Central memory CD8-positive, alpha-beta T cell (primary cell): ENCODE data around the gene CAMTA1.

Source experiments
- ATAC-seq: fragments of 150-1000 bp; cut with Tn5 transposase; replicated peaks from 2 replicates; pipeline ENCODE4 v1.10.0; 2022; ENCODE audit warnings: mild to moderate bottlenecking, moderate FRiP score, moderate number of reproducible peaks; ENCODE audit not compliant: poor library complexity, severe bottlenecking; ENCODE audit errors: extremely low read depth
- DNase-seq, 2 donors: peaks; one replicate each; pipeline ENCODE4 v3.0.0; 2021; ENCODE audit warnings: low spot score in 2 of 2
- H3K27ac Mint-ChIP-seq: one replicate; pipeline ENCODE4 v1.8.0; 2022; ENCODE audit warnings: low read depth, mild to moderate bottlenecking, moderate library complexity, mixed read lengths
- H3K27me3 Mint-ChIP-seq: one replicate; pipeline ENCODE4 v1.8.0; 2022; ENCODE audit warnings: mixed read lengths
- H3K36me3 Mint-ChIP-seq: one replicate; pipeline ENCODE4 v1.8.0; 2022; ENCODE audit warnings: mild to moderate bottlenecking, moderate library complexity, mixed read lengths; ENCODE audit not compliant: insufficient read depth
- H3K4me1 Mint-ChIP-seq: one replicate; pipeline ENCODE4 v1.8.0; 2022; ENCODE audit warnings: mixed read lengths
- H3K4me3 Mint-ChIP-seq: one replicate; pipeline ENCODE4 v1.8.0; 2022; ENCODE audit warnings: mild to moderate bottlenecking, moderate library complexity, mixed read lengths
- H3K9me3 Mint-ChIP-seq: one replicate; pipeline ENCODE4 v1.8.0; 2022; ENCODE audit warnings: mixed read lengths

CAMTA1 gene

GRCh38 chr1:7467476-7468175, 682.4 kb downstream of the CAMTA1 start:
- no peak for ATAC-seq
- H3K27ac Mint-ChIP-seq = no peak overlapping the region
- no peak overlapping the region for H3K4me3 Mint-ChIP-seq
- H3K9me3 Mint-ChIP-seq = no peaks in the 10 kb centered on the region
- peaks cover 38% of the 10 kb centered on the region for H3K27me3 Mint-ChIP-seq
- no peaks in the 10 kb centered on the region for H3K36me3 Mint-ChIP-seq
- no peak for DNase-seq
- no peaks in the 10 kb centered on the region for H3K4me1 Mint-ChIP-seq

GRCh38 chr1:7468248-7468647, 683.0 kb downstream of the CAMTA1 start:
- Mint-ChIP-seq H3K4me3 (no peak overlapping the region), H3K4me1 (no peaks in the 10 kb centered on the region), H3K27ac (no peak overlapping the region), H3K27me3 (peaks cover 38% of the 10 kb centered on the region), H3K36me3 (no peaks in the 10 kb centered on the region), H3K9me3 (no peaks in the 10 kb centered on the region)
- DNase-seq (no peak), ATAC-seq (no peak)

- Mint-ChIP-seq H3K36me3 (no peaks in the 10 kb centered on the region), H3K4me3 (no peak overlapping the region), H3K9me3 (no peaks in the 10 kb centered on the region), H3K27me3 (peaks cover 38% of the 10 kb centered on the region), H3K27ac (no peak overlapping the region), H3K4me1 (no peaks in the 10 kb centered on the region)
- no peak for DNase-seq
- no peak for ATAC-seq
Observed at GRCh38 chr1:7469255-7469938, 684.1 kb downstream of the CAMTA1 start.

GRCh38 chr1:7470904-7471638, 685.8 kb downstream of the CAMTA1 start:
- ATAC-seq (no peak), DNase-seq (no peak)
- Mint-ChIP-seq H3K27ac (no peak overlapping the region), H3K9me3 (no peaks in the 10 kb centered on the region), H3K27me3 (peaks cover 45% of the 10 kb centered on the region), H3K4me3 (no peak overlapping the region), H3K4me1 (no peaks in the 10 kb centered on the region), H3K36me3 (no peaks in the 10 kb centered on the region)

- no peak for ATAC-seq
- no peak for DNase-seq
- Mint-ChIP-seq H3K4me1 (no peaks in the 10 kb centered on the region), H3K9me3 (no peaks in the 10 kb centered on the region), H3K36me3 (no peaks in the 10 kb centered on the region), H3K27ac (no peak overlapping the region), H3K4me3 (no peak overlapping the region), H3K27me3 (peaks cover 45% of the 10 kb centered on the region)
Observed at GRCh38 chr1:7471836-7472235, 686.6 kb downstream of the CAMTA1 start.

GRCh38 chr1:7473223-7474142, 688.2 kb downstream of the CAMTA1 start:
- no peak overlapping the region for H3K4me3 Mint-ChIP-seq
- no peaks in the 10 kb centered on the region for H3K4me1 Mint-ChIP-seq
- DNase-seq (no peak), ATAC-seq (no peak)
- peaks cover 31% of the 10 kb centered on the region for H3K27me3 Mint-ChIP-seq
- no peak overlapping the region for H3K27ac Mint-ChIP-seq
- H3K36me3 Mint-ChIP-seq = no peaks in the 10 kb centered on the region
- no peaks in the 10 kb centered on the region for H3K9me3 Mint-ChIP-seq

- peaks cover 29% of the 10 kb centered on the region for H3K27me3 Mint-ChIP-seq
- no peak overlapping the region for H3K27ac Mint-ChIP-seq
- H3K4me1 Mint-ChIP-seq = no peaks in the 10 kb centered on the region
- H3K4me3 Mint-ChIP-seq = no peak overlapping the region
- DNase-seq (no peak), ATAC-seq (no peak)
- H3K9me3 Mint-ChIP-seq = no peaks in the 10 kb centered on the region
- H3K36me3 Mint-ChIP-seq = no peaks in the 10 kb centered on the region
Observed at GRCh38 chr1:7474143-7474490, 688.9 kb downstream of the CAMTA1 start.

GRCh38 chr1:7474786-7475502, 689.7 kb downstream of the CAMTA1 start:
- Mint-ChIP-seq H3K9me3 (no peaks in the 10 kb centered on the region), H3K27ac (no peak overlapping the region), H3K36me3 (no peaks in the 10 kb centered on the region), H3K27me3 (peaks cover 23% of the 10 kb centered on the region), H3K4me3 (no peak overlapping the region), H3K4me1 (no peaks in the 10 kb centered on the region)
- DNase-seq = no peak
- no peak for ATAC-seq

- DNase-seq (no peak), ATAC-seq (no peak)
- Mint-ChIP-seq H3K27me3 (peaks cover 16% of the 10 kb centered on the region), H3K36me3 (no peaks in the 10 kb centered on the region), H3K4me1 (no peaks in the 10 kb centered on the region), H3K27ac (no peak overlapping the region), H3K9me3 (no peaks in the 10 kb centered on the region), H3K4me3 (no peak overlapping the region)
Observed at GRCh38 chr1:7475691-7476090, 690.4 kb downstream of the CAMTA1 start.

GRCh38 chr1:7476402-7476801, 691.1 kb downstream of the CAMTA1 start:
- Mint-ChIP-seq H3K36me3 (no peaks in the 10 kb centered on the region), H3K27ac (no peak overlapping the region)
- no peak for DNase-seq

GRCh38 chr1:7476861-7477547, 691.8 kb downstream of the CAMTA1 start:
- Mint-ChIP-seq H3K27ac (no peak overlapping the region), H3K9me3 (no peaks in the 10 kb centered on the region), H3K4me1 (no peaks in the 10 kb centered on the region), H3K36me3 (no peaks in the 10 kb centered on the region), H3K4me3 (no peak overlapping the region), H3K27me3 (peaks cover 8% of the 10 kb centered on the region)
- ATAC-seq = no peak
- no peak for DNase-seq

More at GRCh38 chr1:7476402-7476801, 691.1 kb downstream of the CAMTA1 start:
- H3K27me3 Mint-ChIP-seq = peaks cover 9% of the 10 kb centered on the region
- no peak overlapping the region for H3K4me3 Mint-ChIP-seq
- no peaks in the 10 kb centered on the region for H3K4me1 Mint-ChIP-seq
- ATAC-seq = no peak
- H3K9me3 Mint-ChIP-seq = no peaks in the 10 kb centered on the region
